Adrenal gland (tissue), 12 donors: ENCODE data around the gene RNF145. TPM values are rescaled to one million over a fixed set of nuclear protein-coding genes. Genes with fewer than 3 reads are reported as not detected.
"Not testable (repeated sequence)": the region's sequence is repeated elsewhere in the genome, so short reads cannot be mapped to it uniquely, and the experiment has no call there.

Source experiments
- DNase-seq, 7 donors: peaks; one replicate each; pipeline ENCODE4 v3.0.0-alpha.2; 2019 to 2020
- H3K27ac ChIP-seq, 5 donors: fragments of 200-600 bp; sonication (generic) in 4 of 5; 1 replicate in 3 of 5; 2 replicates in 2 of 5; pipeline versions ENCODE4 v1.5.1 to v1.8.0; 2016 to 2020; ENCODE audit warnings: mild to moderate bottlenecking in 1 of 5
- H3K27me3 ChIP-seq: fragments of 200-600 bp; 2 replicates; pipeline ENCODE4 v1.8.0; 2021
- H3K36me3 ChIP-seq, 2 donors: fragments of 200-600 bp; replicated peaks in 1 of 2; 1 replicate in 1 of 2; 2 replicates in 1 of 2; pipeline versions ENCODE4 v1.5.1 to v1.8.0; 2018 to 2022
- H3K4me1 ChIP-seq, 2 donors: fragments of 200-600 bp; replicated peaks in 1 of 2; 1 replicate in 1 of 2; 2 replicates in 1 of 2; pipeline versions ENCODE4 v1.5.1 to v1.8.0; 2018 to 2021
- H3K4me3 ChIP-seq, 4 donors: fragments of 200-600 bp; sonication (generic) in 3 of 4; one replicate each; pipeline ENCODE4 v1.5.1; 2016 to 2018
- H3K9me3 ChIP-seq, 3 donors: fragments of 200-600 bp; sonication (generic) in 1 of 3; replicated peaks in 1 of 3; 1 replicate in 2 of 3; 2 replicates in 1 of 3; pipeline versions ENCODE4 v1.5.1 to v1.8.0; 2016 to 2021
- CTCF ChIP-seq, 6 experiments: fragments of 450-650 bp in 4 of 6; fragments of 200-600 bp in 2 of 6; sonication (generic) in 1 of 6; IDR thresholded peaks; 1 replicate in 5 of 6; 2 replicates in 1 of 6; pipeline versions ENCODE4 v1.5.1 to v1.8.0; 2016 to 2021; ENCODE audit warnings: antibody characterized with exemption in 6 of 6, mild to moderate bottlenecking in 2 of 6, moderate library complexity in 1 of 6
- POLR2A ChIP-seq, 2 donors: fragments of 450-650 bp; IDR thresholded peaks; one replicate each; pipeline ENCODE4 v1.6.1; 2017; ENCODE audit warnings: antibody characterized with exemption in 2 of 2, mild to moderate bottlenecking in 2 of 2, moderate library complexity in 1 of 2
- WGBS, 4 donors: extraction: QIAGEN DNeasy Blood & Tissue Kit in 2 of 4; methylation state at CpG; one replicate each; pipeline versions ENCODE4 v1.1.5 to v1.1.7; 2013 to 2017; 5-methylcytosine and 5-hydroxymethylcytosine counted together
- intact Hi-C, 2 donors: fragments of 100-400 bp; cut with DNase I; formaldehyde crosslinking; loops; one replicate each; pipeline versions ENCODE4 v1.14.1 to v1.15.0; 2022 to 2023
- polyA plus RNA-seq, 3 donors: library from polyadenylated mRNA; stranded (reverse); fragments of 200-250 nt in 2 of 3; fragments of 350-450 nt in 1 of 3; fragmentation: Illumina TruSeq in 1 of 3; extraction: RNeasy Lipid Tissue Mini Kit (QIAGEN cat#74804) in 1 of 3; gene quantifications; one replicate each; pipeline ENCODE4 v1.2.3, GENCODE V29; 2013 to 2014
- total RNA-seq, 9 donors: library from RNA; depleted of rRNA in 4 of 9; stranded (reverse); fragments of >200 nt in 4 of 9; fragments of 120-200 nt in 1 of 9; fragmentation: NEBNext Ultra II Directional in 1 of 9; extraction: Animal tissue kit (Norgen Biotek cat#: 25700) in 1 of 9; gene quantifications; one replicate each; pipeline versions ENCODE4 v1.1.0 to v1.2.4, GENCODE V29; 2013 to 2023
- donor health status: healthy with polysubstance abuse.
- donor health status: Bipolar disorder and iron deficiency.
- donor health status: DM: yes; HTN: yes; CAD: no.
- donor health status: DM: no; HTN: no; CAD: no.
- donor health status: DM: no; HTN: no; CAD: no.
- donor health status: DM: yes; HTN: yes; CAD: no.

The RNF145 gene
- total and polyA plus RNA-seq, 12 donors: 20.2 to 138 (median 69.6) TPM

DNA sequence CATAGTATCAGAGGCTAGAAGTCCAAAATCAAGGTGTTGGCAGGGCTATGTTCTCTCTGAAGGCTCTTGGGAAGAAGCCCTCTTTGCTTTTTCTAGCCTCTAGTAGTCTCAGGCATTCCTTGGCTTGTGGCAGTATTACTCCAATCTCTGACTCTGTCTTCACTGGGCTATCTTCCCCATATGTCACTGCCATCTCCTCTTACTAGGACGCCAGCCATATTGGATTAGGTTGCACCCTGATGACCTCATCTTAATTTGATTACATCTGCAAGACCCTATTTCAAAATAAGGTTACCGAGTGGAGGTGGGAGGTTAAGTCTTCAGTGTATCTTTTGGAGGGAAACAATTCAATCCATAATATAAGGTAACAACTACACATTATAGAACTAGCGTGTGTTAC lies 88.3 kb downstream of the RNF145 start:
- intact Hi-C loops: no loop called here
- no peak for TF ChIP-seq CTCF (IDR thresholded peaks at IDR 0.05)
- no peak for TF ChIP-seq POLR2A (IDR thresholded peaks at IDR 0.05)
- Histone ChIP-seq H3K4me1 (no peaks in the 10 kb centered on the region), H3K4me3 (no peak overlapping the region), H3K9me3 (no peaks in the 10 kb centered on the region), H3K27me3 (no peaks in the 10 kb centered on the region), H3K36me3 (no peaks in the 10 kb centered on the region), H3K27ac (no peak overlapping the region)
- 74 to 85% (median 85%) methylated on average over 3 of the region's 3 CpGs for WGBS, 4 donors
- no peak for DNase-seq

GRCh38 chr5:159120446-159120845 lies 88.9 kb downstream of the RNF145 start:
- DNase-seq: no peak
- H3K27me3 ChIP-seq: no peaks in the 10 kb centered on the region
- H3K4me3 ChIP-seq: no peak overlapping the region
- no peaks in the 10 kb centered on the region for H3K4me1 ChIP-seq
- no peaks in the 10 kb centered on the region for H3K36me3 ChIP-seq
- H3K27ac ChIP-seq: no peak overlapping the region
- intact Hi-C loops: no loop called here
- TF ChIP-seq POLR2A (IDR thresholded peaks at IDR 0.05) (no peak), CTCF (IDR thresholded peaks at IDR 0.05) (no peak)
- 59 to 68% (median 63%) methylated on average over 4 of the region's 4 CpGs for WGBS, 4 donors
- no peaks in the 10 kb centered on the region for H3K9me3 ChIP-seq

GRCh38 chr5:159119842-159120241 lies 89.5 kb downstream of the RNF145 start:
- H3K36me3 ChIP-seq, H3K4me3 ChIP-seq, H3K27ac ChIP-seq, intact Hi-C loops, H3K27me3 ChIP-seq, H3K9me3 ChIP-seq, H3K4me1 ChIP-seq, DNase-seq: not testable (repeated sequence)
- 57 to 73% (median 66%) methylated on average over 4 of the region's 4 CpGs for WGBS, 4 donors

DNA sequence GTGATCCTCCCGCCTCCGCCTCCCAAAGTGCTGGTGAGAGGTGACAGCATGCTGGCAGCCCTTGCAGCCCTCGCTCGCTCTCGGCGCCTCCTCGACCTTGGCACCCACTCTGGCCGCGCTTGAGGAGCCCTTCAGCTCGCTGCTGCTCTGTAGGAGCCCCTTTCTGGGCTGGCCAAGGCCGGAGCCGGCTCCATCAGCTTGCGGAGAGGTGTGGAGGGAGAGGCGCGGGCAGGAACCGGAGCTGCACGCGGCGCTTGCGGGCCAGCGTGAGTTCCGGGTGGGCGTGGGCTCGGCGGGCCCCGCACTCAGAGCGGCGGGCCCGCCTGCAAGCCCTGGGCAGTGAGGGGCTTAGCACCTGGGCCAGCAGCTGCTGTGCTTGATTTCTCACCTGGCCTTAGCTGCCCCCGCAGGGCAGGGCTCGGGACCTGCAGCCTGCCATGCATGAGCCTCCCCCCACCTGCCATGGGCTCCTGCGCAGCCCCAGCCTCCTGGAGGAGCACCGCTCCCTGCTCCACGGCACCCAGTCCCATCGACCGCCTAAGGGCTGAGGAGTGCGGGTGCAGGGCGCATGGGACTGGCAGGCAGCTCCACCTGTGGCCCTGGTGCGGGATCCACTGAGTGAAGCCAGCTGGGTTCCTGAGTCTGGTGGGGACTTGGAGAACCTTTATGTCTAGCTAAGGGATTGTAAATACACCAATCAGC lies 90.2 kb downstream of the RNF145 start:
- H3K4me3 ChIP-seq, H3K27me3 ChIP-seq, H3K36me3 ChIP-seq, DNase-seq, H3K27ac ChIP-seq, H3K9me3 ChIP-seq, H3K4me1 ChIP-seq, intact Hi-C loops: not testable (repeated sequence)
- 86 to 95% (median 92%) methylated on average over 8 to 38 of the region's 39 CpGs for WGBS, 4 donors

GRCh38 chr5:159113405-159113804 lies 95.9 kb downstream of the RNF145 start:
- Histone ChIP-seq H3K27me3 (peaks cover 3% of the 10 kb centered on the region), H3K4me3 (no peak overlapping the region), H3K9me3 (no peaks in the 10 kb centered on the region), H3K4me1 (no peaks in the 10 kb centered on the region), H3K36me3 (no peaks in the 10 kb centered on the region), H3K27ac (no peak overlapping the region)
- no peak for DNase-seq
- intact Hi-C loops: no loop called here
- TF ChIP-seq POLR2A (IDR thresholded peaks at IDR 0.05) (no peak), CTCF (IDR thresholded peaks at IDR 0.05) (no peak)
